Measurements from ENCODE around the gene SENP3.

Gene SENP3

DNA sequence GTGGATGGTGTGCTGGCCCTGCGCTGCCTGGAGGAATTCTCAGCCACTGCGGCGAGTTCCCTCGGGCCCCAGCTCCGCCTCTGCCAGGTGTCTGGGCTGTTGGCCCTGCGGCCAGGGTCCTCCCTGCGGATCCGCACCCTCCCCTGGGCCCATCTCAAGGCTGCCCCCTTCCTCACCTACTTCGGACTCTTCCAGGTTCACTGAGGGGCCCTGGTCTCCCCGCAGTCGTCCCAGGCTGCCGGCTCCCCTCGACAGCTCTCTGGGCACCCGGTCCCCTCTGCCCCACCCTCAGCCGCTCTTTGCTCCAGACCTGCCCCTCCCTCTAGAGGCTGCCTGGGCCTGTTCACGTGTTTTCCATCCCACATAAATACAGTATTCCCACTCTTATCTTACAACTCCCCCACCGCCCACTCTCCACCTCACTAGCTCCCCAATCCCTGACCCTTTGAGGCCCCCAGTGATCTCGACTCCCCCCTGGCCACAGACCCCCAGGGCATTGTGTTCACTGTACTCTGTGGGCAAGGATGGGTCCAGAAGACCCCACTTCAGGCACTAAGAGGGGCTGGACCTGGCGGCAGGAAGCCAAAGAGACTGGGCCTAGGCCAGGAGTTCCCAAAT lies 4.5 kb upstream of the SENP3 start:
- no peak for DNase-seq

DNA sequence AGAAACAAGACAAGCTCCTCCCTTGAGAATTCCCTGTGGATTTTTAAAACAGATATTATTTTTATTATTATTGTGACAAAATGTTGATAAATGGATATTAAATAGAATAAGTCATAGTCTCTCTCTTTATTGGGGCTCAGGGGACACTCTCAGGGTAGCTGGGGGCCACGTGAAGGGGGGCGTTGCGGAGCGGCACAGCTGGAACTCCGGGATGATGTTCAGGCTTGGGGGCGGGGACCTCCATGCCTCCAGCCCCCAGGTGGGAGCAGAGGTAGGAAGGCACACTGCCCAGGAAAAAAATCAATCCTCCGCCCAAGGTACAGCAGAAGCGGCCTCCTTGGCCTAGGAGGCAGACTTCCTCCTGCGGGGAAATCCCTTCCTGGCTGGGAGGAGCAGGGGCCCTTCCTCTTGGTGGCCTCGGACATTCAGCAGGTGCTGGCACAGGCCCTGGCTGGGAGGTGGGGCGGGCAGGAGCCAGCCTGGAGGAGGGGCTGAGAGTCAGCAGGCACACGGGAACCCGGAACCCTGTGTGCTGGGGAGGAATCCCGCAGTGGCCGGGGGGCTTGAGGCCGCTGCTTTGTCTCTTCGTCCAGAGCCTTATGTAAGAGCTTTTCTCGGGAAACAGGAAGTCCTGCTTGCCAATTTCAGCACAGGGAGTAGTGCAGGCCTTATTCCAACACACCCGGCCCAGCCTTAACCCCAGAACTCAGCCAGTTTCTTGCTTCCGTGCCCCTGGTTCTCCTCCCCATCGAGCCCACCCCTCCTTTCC lies 3.8 kb upstream of the SENP3 start:
- no peak for DNase-seq

DNA sequence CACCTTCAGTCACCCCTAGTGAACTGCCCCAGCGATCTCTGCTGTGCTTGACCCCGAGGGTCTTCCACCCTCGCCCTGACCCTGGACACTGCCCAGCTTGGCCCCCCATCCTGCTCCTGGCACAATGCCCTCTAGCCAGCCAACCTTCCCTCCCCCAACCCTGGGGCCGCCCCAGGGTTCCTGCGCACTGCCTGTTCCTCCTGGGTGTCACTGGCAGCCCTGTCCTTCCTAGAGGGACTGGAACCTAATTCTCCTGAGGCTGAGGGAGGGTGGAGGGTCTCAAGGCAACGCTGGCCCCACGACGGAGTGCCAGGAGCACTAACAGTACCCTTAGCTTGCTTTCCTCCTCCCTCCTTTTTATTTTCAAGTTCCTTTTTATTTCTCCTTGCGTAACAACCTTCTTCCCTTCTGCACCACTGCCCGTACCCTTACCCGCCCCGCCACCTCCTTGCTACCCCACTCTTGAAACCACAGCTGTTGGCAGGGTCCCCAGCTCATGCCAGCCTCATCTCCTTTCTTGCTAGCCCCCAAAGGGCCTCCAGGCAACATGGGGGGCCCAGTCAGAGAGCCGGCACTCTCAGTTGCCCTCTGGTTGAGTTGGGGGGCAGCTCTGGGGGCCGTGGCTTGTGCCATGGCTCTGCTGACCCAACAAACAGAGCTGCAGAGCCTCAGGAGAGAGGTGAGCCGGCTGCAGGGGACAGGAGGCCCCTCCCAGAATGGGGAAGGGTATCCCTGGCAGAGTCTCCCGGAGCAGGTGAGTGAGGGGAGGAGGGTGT lies 3.0 kb upstream of the SENP3 start, which contains the start of gene TNFSF13:
TSS of gene TNFSF13 (plus strand) at position 207 of the 776 bp plus-strand sequence. CDS start at position 497, 290 bp downstream.
- DNase-seq, result no peak

DNA sequence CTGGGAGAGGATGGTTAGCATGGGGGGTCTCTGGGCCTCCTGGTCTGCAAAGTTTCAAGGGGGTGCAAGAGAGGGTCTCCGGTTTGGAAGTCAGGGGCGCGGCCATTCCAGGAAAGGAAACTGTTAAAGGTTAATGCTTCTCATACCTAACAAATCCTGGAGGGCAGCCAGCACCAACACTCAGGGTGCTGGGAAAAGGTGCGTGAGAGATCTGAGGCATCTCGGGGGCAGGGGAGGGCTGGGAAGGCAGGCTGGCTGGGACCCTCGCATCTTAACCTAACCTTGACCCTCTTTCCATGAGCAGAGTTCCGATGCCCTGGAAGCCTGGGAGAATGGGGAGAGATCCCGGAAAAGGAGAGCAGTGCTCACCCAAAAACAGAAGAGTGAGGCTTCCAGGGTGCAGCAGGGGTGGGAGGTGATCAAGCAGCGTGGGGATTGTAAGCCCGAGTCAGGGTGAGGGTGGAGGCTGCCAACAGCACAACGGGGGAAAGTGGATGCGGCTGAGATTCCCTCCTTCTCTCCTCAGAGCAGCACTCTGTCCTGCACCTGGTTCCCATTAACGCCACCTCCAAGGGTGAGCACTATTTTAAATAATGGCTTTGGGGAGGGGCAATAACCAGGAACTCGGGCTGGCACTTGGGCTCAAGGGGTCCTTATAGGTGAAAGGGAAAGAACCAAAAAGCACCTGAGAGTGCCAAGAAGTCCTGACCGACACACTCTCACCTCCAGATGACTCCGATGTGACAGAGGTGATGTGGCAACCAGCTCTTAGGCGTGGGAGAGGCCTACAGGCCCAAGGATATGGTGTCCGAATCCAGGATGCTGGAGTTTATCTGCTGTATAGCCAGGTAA lies 2.2 kb upstream of the SENP3 start:
- no peak for DNase-seq

- peak; percentile 45 to 56 for DNase-seq
Measured at GRCh38 chr17:7560172-7561027, 1.3 kb upstream of the SENP3 start.

- peak; percentile 80 to 85 for DNase-seq
Measured at GRCh38 chr17:7561028-7561575, 617 bp upstream of the SENP3 start.

DNA sequence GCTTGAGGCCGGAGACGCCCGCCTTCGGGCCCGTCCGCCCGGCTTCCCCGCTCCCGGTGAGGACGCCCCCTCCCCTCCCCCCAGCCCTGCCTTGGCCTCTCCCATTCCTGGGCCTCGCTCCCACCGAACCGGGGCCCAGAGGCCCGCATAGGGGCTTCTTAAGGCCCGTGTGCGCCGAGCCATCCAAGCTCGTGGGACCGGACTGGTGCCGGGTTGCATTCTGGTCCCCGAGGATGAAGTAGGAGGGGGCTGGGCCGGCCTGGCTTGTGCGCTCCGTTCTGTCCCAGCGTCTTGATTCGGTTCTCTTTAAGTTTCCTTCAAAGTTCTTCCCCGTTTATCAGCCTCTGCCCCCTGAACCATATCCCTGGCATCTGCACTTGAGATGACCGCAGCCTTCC lies 488 bp downstream of the SENP3 start:
- no peak for DNase-seq

GRCh38 chr17:7563115-7563869 lies 1.6 kb downstream of the SENP3 start:
- no peak for DNase-seq

DNA sequence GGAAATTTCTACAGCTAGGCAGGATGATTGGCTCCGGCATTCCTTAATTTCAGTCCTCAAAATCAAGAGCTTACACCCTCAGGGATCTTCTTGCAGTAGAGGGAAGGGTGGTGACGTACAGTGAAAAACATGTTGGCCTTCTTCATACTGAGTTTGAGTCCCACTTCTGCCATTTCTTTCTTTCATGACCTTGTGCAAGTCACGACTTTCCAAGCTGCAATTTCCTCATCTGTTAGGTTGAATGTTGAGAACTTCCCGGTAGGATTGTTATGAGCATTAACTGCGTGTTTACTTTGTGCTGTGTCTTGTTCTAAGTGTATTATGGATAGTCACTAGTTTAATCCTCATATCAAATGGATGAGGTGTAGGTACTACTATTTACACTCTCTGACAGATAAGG lies 7.9 kb downstream of the SENP3 start:
- no peak for DNase-seq

DNA sequence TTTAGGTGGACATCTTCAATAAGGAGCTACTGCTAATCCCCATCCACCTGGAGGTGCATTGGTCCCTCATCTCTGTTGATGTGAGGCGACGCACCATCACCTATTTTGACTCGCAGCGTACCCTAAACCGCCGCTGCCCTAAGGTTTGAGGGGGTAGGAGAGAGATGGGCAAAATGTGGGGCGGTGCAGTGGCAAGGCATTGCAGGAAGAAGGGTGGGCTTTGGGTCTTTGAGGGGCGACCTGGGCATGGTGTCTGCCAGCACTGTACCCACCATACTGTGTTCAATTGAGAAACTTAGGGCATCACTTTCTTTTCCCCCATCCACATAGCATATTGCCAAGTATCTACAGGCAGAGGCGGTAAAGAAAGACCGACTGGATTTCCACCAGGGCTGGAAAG lies 8.6 kb downstream of the SENP3 start:
- no peak for DNase-seq

- no peak for DNase-seq
Measured at GRCh38 chr17:7572338-7572587, 10.5 kb downstream of the SENP3 start.

DNA sequence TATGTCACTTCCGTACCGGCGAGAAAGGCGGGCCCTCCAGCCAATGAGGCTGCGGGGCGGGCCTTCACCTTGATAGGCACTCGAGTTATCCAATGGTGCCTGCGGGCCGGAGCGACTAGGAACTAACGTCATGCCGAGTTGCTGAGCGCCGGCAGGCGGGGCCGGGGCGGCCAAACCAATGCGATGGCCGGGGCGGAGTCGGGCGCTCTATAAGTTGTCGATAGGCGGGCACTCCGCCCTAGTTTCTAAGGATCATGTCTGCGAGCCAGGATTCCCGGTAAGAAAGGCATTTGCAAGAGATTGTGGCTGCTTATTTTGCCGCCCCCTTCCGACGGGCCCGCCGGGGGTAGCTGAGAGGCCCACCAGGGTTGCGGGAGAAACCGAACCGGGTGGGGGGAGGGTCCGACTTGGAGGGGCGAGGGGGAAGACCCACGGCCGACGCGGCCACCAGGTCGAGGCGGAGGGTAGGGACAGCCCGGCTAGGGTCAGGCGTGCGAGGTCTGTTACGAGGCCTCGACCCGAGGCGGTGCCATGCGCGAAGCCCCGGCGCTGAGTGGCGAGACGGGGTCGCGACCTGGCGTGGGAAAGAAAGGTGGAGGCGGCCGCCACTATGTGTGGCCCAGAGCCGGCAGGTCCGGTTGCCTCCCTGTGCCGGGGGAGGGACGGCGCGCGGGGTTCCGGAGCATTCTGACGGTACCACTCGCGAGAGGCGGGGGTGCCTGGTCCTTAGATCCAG lies 11.0 kb downstream of the SENP3 start:
- DNase-seq, result peak; percentile 99 to 100

GRCh38 chr17:7573324-7574080 lies 11.8 kb downstream of the SENP3 start:
- DNase-seq, result peak; percentile 92 to 94

DNA sequence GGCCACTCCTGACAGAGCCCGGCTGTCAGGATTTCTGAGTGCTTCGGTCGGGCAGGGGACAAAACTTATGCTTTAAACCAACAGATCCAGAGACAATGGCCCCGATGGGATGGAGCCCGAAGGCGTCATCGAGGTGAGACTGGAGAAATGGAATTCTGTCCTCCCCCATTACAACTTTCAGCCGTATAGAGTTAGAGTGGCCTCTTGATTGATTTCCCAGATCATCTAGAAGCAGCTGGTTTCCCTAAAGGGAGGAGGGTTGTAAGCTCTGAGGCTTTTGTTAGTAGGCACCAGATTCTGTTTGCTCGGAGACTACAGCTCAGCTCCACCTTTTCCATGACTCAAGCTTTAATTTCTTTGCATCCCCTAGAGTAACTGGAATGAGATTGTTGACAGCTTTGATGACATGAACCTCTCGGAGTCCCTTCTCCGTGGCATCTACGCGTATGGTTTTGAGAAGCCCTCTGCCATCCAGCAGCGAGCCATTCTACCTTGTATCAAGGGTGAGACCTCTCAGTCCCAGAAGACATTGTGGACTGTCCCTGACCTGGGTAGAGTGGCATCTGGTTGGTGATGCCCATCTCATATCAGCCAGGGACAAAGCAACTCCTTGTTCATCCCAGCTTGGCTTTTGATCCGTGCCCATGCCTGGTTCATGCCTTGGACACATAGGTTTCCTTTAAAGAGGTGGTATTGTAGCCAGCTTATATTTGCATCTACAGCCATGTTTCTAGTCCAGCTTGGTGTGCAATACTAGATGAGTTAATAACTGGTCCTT lies 12.6 kb downstream of the SENP3 start:
- DNase-seq, result no peak

- no peak for DNase-seq
Measured at GRCh38 chr17:7575481-7575883, 13.8 kb downstream of the SENP3 start.

DNA sequence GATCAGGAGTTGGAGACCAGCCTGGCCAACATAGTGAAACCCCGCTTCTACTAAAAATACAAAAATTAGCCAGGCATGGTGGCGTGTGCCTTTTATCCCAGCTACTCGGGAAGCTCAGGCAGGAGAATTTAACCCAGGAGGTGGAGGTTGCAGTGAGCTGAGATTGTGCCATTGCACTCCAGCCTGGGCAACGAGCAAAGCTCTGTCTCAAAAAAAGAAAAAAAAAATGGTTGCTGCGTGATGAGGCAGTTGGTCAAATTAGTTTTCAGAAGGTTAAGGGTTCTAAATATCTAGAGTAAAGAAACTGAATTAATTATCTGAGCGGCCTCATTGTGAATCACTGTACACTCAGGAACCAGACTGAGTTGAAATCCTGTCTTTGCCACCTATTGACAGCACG lies 14.2 kb downstream of the SENP3 start:
- DNase-seq, result no peak

DNA sequence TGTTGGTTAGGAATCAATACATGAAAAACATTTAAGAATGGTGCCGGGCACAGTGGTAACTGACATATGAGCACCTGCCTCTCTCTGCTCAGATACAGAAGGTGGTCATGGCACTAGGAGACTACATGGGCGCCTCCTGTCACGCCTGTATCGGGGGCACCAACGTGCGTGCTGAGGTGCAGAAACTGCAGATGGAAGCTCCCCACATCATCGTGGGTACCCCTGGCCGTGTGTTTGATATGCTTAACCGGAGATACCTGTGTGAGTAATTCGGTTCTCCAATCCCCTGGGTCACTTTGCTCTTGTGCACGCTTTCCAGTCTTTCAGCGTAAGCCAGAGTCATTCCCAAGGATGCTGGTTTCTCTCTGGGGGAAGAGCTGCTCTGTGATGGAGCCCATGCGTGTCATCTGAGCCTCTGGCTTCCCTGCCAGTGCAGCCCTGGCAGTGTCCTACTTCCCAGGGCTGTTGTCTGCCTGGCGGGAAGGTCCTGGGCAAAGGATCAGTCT lies 14.8 kb downstream of the SENP3 start:
- no peak for DNase-seq

Data from activated CD4-positive, alpha-beta T cell treated with anti-CD3 and anti-CD28 coated beads for 4 hours (primary cell).